ENCODE results near the gene FNDC1. TPM values are rescaled to one million over a fixed set of nuclear protein-coding genes. Genes with fewer than 3 reads are reported as not detected.

Gene FNDC1
- total RNA-seq, 1 donor from 2014 or later = 0.64 TPM

DNA sequence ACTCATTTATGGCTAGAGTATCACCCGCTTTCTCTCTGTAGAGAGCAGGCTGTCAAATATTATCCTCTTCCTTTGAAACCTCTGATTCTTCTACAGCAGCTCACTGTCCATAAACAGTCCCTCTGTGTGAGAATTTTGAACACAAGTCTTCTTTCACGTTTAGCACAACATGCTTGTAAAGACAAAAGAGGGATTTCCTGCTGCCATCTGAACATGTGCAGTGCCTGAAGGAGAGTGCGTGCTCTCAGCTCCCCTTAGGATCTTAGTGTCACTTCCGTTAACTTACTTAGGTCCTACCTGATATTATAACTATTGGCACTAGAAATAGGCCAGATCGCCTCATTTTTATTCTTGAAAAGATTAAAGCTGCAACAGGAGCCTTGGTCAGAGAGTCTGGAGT lies 50.9 kb downstream of the FNDC1 start:
- no peak for DNase-seq (ENCODE audit: extremely low spot score, unreplicated experiment)
- peaks cover 2% of the 10 kb centered on the region for H3K4me1 Mint-ChIP-seq (ENCODE audit: unreplicated experiment)
- H3K27ac Mint-ChIP-seq (ENCODE audit: unreplicated experiment) = no peak overlapping the region
- H3K4me3 Mint-ChIP-seq (ENCODE audit: unreplicated experiment) = no peak overlapping the region
- H3K27me3 Mint-ChIP-seq (ENCODE audit: unreplicated experiment) = peaks cover 25% of the 10 kb centered on the region
- no peaks in the 10 kb centered on the region for H3K36me3 Mint-ChIP-seq (ENCODE audit: unreplicated experiment)
- TF ChIP-seq, protein P1, sequence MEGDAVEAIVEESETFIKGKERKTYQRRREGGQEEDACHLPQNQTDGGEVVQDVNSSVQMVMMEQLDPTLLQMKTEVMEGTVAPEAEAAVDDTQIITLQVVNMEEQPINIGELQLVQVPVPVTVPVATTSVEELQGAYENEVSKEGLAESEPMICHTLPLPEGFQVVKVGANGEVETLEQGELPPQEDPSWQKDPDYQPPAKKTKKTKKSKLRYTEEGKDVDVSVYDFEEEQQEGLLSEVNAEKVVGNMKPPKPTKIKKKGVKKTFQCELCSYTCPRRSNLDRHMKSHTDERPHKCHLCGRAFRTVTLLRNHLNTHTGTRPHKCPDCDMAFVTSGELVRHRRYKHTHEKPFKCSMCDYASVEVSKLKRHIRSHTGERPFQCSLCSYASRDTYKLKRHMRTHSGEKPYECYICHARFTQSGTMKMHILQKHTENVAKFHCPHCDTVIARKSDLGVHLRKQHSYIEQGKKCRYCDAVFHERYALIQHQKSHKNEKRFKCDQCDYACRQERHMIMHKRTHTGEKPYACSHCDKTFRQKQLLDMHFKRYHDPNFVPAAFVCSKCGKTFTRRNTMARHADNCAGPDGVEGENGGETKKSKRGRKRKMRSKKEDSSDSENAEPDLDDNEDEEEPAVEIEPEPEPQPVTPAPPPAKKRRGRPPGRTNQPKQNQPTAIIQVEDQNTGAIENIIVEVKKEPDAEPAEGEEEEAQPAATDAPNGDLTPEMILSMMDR (IDR thresholded peaks at IDR 0.05) = no peak
- no peaks in the 10 kb centered on the region for H3K9me3 Mint-ChIP-seq (ENCODE audit: unreplicated experiment)

DNA sequence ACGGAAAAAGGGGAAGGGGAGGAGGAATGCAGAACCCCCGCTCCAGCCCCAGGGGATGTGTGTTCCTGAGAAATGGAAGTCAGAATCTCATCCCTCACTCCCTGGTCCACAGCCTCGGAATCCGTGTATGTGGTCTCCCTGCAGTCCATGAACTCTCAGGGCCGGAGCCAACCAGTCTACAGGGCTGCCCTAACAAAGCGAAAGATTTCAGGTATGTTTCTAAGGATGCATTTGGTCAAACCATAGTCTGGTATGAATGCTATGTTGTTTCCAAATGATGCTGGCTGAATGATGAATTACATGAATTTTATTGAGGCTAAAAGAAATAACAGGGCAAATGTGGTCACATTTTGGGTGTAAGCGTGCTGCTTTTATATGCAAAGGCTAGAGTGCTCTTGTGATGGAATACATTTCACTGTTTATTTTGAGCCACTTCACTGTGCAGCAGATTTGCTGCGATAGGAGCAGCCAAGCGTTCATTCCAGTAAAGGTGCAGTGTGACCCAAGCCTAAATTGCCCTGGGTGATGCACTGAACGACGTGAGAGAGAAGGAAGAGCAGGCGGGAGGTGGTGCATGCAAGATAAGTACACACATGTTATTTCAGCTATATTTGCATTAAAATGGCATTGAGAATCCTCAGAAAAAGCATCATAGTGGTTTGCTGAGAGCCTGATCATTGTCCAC lies 52.4 kb downstream of the FNDC1 start:
- TF ChIP-seq, protein P1 (IDR thresholded peaks at IDR 0.05) = no peak
- Mint-ChIP-seq H3K9me3 (ENCODE audit: unreplicated experiment) (no peaks in the 10 kb centered on the region), H3K27me3 (ENCODE audit: unreplicated experiment) (peaks cover 31% of the 10 kb centered on the region), H3K27ac (ENCODE audit: unreplicated experiment) (no peak overlapping the region), H3K4me3 (ENCODE audit: unreplicated experiment) (no peak overlapping the region), H3K36me3 (ENCODE audit: unreplicated experiment) (no peaks in the 10 kb centered on the region), H3K4me1 (ENCODE audit: unreplicated experiment) (peaks cover 2% of the 10 kb centered on the region)
- no peak for DNase-seq (ENCODE audit: extremely low spot score, unreplicated experiment)

DNA sequence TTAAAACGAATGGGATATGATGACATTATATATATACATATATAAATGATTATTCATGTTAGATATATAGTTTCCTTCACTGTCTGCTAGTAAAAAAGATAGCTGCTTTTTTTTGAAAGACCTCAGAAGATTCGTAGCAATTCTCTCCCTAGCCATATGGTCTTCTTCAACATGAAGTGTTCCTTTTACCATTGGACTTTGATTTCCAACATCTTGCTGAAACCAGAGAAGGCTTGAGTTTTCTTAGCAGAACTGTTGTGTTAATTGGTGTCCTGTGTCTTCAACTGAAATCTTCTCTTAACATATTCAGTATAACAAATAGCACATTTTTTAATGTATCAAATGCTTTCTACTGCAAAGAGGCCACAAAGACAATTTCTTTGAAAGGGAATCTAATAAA lies 55.3 kb downstream of the FNDC1 start:
- Mint-ChIP-seq H3K27ac (ENCODE audit: unreplicated experiment) (no peak overlapping the region), H3K27me3 (ENCODE audit: unreplicated experiment) (peaks cover 34% of the 10 kb centered on the region), H3K4me3 (ENCODE audit: unreplicated experiment) (no peak overlapping the region)

DNA sequence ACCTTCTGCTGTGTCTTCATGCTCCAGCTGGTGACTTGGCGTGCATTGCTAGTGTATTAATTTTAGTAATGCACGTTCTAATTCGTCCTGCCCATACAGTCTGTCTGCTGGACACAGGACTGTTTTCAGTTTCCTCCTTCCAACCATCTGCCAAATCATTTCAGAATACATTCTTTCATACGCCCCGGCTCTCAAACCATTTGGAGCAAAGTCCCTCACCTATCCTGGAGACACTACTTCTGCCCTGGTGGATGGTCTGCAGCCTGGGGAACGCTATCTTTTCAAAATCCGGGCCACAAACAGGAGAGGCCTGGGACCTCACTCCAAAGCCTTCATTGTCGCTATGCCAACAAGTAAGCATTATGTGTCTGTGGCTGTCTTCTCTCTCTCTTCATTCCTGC lies 60.5 kb downstream of the FNDC1 start:
- H3K27ac Mint-ChIP-seq (ENCODE audit: unreplicated experiment) = no peak overlapping the region
- no peaks in the 10 kb centered on the region for H3K4me1 Mint-ChIP-seq (ENCODE audit: unreplicated experiment)
- H3K27me3 Mint-ChIP-seq (ENCODE audit: unreplicated experiment) = peaks cover 28% of the 10 kb centered on the region

More for the DNA sequence above, 55.3 kb downstream of the FNDC1 start:
- DNase-seq (ENCODE audit: extremely low spot score, unreplicated experiment) = no peak
- TF ChIP-seq, protein P1 (IDR thresholded peaks at IDR 0.05) = no peak
- no peaks in the 10 kb centered on the region for H3K9me3 Mint-ChIP-seq (ENCODE audit: unreplicated experiment)
- H3K4me1 Mint-ChIP-seq (ENCODE audit: unreplicated experiment) = peaks cover 2% of the 10 kb centered on the region
- H3K36me3 Mint-ChIP-seq (ENCODE audit: unreplicated experiment) = no peaks in the 10 kb centered on the region

DNA sequence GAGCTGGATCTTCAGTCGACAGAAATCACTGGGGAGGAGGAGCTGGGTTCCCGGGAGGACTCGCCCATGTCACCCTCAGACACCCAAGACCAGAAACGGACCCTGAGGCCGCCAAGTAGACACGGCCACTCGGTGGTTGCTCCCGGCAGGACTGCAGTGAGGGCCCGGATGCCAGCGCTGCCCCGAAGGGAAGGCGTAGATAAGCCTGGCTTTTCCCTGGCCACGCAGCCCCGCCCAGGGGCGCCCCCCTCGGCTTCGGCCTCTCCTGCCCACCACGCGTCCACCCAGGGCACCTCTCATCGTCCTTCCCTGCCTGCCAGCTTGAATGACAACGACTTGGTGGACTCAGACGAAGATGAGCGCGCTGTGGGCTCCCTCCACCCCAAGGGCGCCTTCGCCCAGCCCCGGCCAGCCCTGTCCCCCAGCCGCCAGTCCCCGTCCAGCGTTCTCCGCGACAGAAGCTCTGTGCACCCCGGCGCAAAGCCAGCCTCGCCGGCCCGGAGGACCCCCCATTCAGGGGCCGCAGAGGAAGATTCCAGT lies 63.0 kb downstream of the FNDC1 start:
- Mint-ChIP-seq H3K27me3 (ENCODE audit: unreplicated experiment) (peaks cover 24% of the 10 kb centered on the region), H3K4me1 (ENCODE audit: unreplicated experiment) (no peaks in the 10 kb centered on the region), H3K27ac (ENCODE audit: unreplicated experiment) (no peak overlapping the region), H3K36me3 (ENCODE audit: unreplicated experiment) (no peaks in the 10 kb centered on the region), H3K9me3 (ENCODE audit: unreplicated experiment) (no peaks in the 10 kb centered on the region), H3K4me3 (ENCODE audit: unreplicated experiment) (no peak overlapping the region)
- TF ChIP-seq, protein P1 (IDR thresholded peaks at IDR 0.05) = no peak
- no peak for DNase-seq (ENCODE audit: extremely low spot score, unreplicated experiment)

More for the DNA sequence above, 60.5 kb downstream of the FNDC1 start:
- DNase-seq (ENCODE audit: extremely low spot score, unreplicated experiment) = no peak
- no peaks in the 10 kb centered on the region for H3K9me3 Mint-ChIP-seq (ENCODE audit: unreplicated experiment)
- no peaks in the 10 kb centered on the region for H3K36me3 Mint-ChIP-seq (ENCODE audit: unreplicated experiment)
- TF ChIP-seq, protein P1 (IDR thresholded peaks at IDR 0.05) = no peak
- H3K4me3 Mint-ChIP-seq (ENCODE audit: unreplicated experiment) = no peak overlapping the region

Data from osteocyte (in vitro differentiated cells).